DOHH2 (cell line): ENCODE measurements around the gene NELFB.

Experiments used
- CTCF ChIP-seq: fragments of 200-600 bp; sonication (generic); IDR thresholded peaks from one replicate; pipeline ENCODE4 v1.5.1; 2014; ENCODE audit warnings: antibody characterized with exemption, mild to moderate bottlenecking, low read depth, low read length; ENCODE audit not compliant: poor library complexity, severe bottlenecking
- EZH2phosphoT487 ChIP-seq: fragments of 200-600 bp; sonication (generic); IDR thresholded peaks from 2 replicates; pipeline ENCODE4 v1.6.1; 2017; ENCODE audit warnings: borderline replicate concordance, mild to moderate bottlenecking, antibody characterized with exemption, low read length, moderate library complexity, mixed read lengths

GRCh38 chr9:137318602-137319001 lies 63.5 kb downstream of the NELFB start:
- TF ChIP-seq CTCF = no peak
- TF ChIP-seq EZH2phosphoT487 = no peak
